Epithelial cell of esophagus (primary cell): ENCODE data around the gene PNRC2.

Experiments
- DNase-seq: peaks from one replicate; pipeline ENCODE4 v3.0.0; 2010; ENCODE audit warnings: low read depth
- H3K4me3 ChIP-seq: 2 replicates; pipeline ENCODE4 v1.5.1; 2011; ENCODE audit warnings: mild to moderate bottlenecking, low read length, control low read depth
- CTCF ChIP-seq: IDR thresholded peaks from 2 replicates; pipeline ENCODE4 v1.5.1; 2011; ENCODE audit warnings: low read depth, mild to moderate bottlenecking, low read length, control low read depth, inconsistent platforms; ENCODE audit not compliant: insufficient read depth; ENCODE audit errors: missing control alignments

PNRC2 gene

GRCh38 chr1:23995431-23995837, 35.8 kb downstream of the PNRC2 start:
- DNase-seq: no peak
- no peak for TF ChIP-seq CTCF
- H3K4me3 ChIP-seq: no peak overlapping the region

- DNase-seq: no peak
- no peak overlapping the region for H3K4me3 ChIP-seq
- no peak for TF ChIP-seq CTCF
These were observed 37.1 kb downstream of the PNRC2 start for GRCh38 chr1:23996700-23997229.

GRCh38 chr1:23997812-23998211, 38.2 kb downstream of the PNRC2 start:
- TF ChIP-seq CTCF: no peak
- H3K4me3 ChIP-seq: no peak overlapping the region
- DNase-seq: no peak

GRCh38 chr1:23999156-23999671, 39.6 kb downstream of the PNRC2 start:
- no peak for DNase-seq

GRCh38 chr1:24002695-24003094, 43.1 kb downstream of the PNRC2 start:
- no peak for TF ChIP-seq CTCF
- no peak for DNase-seq
- no peak overlapping the region for H3K4me3 ChIP-seq

More at GRCh38 chr1:23999156-23999671, 39.6 kb downstream of the PNRC2 start:
- no peak for TF ChIP-seq CTCF
- no peak overlapping the region for H3K4me3 ChIP-seq

- no peak for TF ChIP-seq CTCF
- peak; percentile 78 for DNase-seq
- no peak overlapping the region for H3K4me3 ChIP-seq
These were observed 43.8 kb downstream of the PNRC2 start for GRCh38 chr1:24003331-24003972.

GRCh38 chr1:24004132-24004531, 44.5 kb downstream of the PNRC2 start:
- DNase-seq: no peak
- no peak for TF ChIP-seq CTCF
- H3K4me3 ChIP-seq: no peak overlapping the region
